WTC11 (cell line): ENCODE measurements around the gene RMI1. TPM values are rescaled to one million over a fixed set of nuclear protein-coding genes. Genes with fewer than 3 reads are reported as not detected.

ENCODE experiments used
- ATAC-seq: fragments of 200-7000 bp; cut with Tn5 transposase; 2 replicates; pipeline ENCODE4 v1.10.0; 2021; ENCODE audit warnings: mild to moderate bottlenecking, moderate library complexity
- CTCF ChIA-PET: fragments of 300-600 bp; sonication (Branson Sonifier 250); formaldehyde crosslinking; loops from one replicate; lab custom pipeline; 2021; ENCODE audit warnings: antibody characterized with exemption; lab: Charles Lee
- POLR2A ChIA-PET: fragments of 350-600 bp; sonication (Branson Sonifier 250); formaldehyde crosslinking; loops from one replicate; lab custom pipeline; 2021; ENCODE audit warnings: antibody characterized with exemption; lab: Charles Lee
- DNase-seq: peaks from one replicate; pipeline ENCODE4 v3.0.0; 2021; ENCODE audit warnings: low spot score
- H3K27ac Mint-ChIP-seq: 2 replicates; pipeline ENCODE4 v1.8.0; 2021; ENCODE audit warnings: mixed read lengths
- H3K27me3 Mint-ChIP-seq: 2 replicates; pipeline ENCODE4 v1.8.0; 2021; ENCODE audit warnings: low read depth, mild to moderate bottlenecking, moderate library complexity, mixed read lengths
- H3K36me3 Mint-ChIP-seq: 2 replicates; pipeline ENCODE4 v1.8.0; 2021; ENCODE audit warnings: mixed read lengths
- H3K4me1 Mint-ChIP-seq: 2 replicates; pipeline ENCODE4 v1.8.0; 2022; ENCODE audit warnings: mixed read lengths
- H3K4me3 Mint-ChIP-seq: 2 replicates; pipeline ENCODE4 v1.8.0; 2021; ENCODE audit warnings: mild to moderate bottlenecking, moderate library complexity, mixed read lengths
- H3K9me3 Mint-ChIP-seq: 2 replicates; pipeline ENCODE4 v1.8.0; 2021; ENCODE audit warnings: mixed read lengths
- ATF1 ChIP-seq: sonication (generic); formaldehyde crosslinking; IDR thresholded peaks from 2 replicates; pipeline ENCODE4 v1.8.1; 2023; ENCODE audit warnings: mild to moderate bottlenecking, moderate library complexity, missing genetic modification reagents
- ESRRA ChIP-seq: sonication (generic); formaldehyde crosslinking; IDR thresholded peaks from 2 replicates; pipeline ENCODE4 v1.8.1; 2022; ENCODE audit warnings: mild to moderate bottlenecking, missing genetic modification reagents, borderline replicate concordance
- ETV6 ChIP-seq: sonication (generic); formaldehyde crosslinking; IDR thresholded peaks from 2 replicates; pipeline ENCODE4 v1.8.1; 2022; ENCODE audit warnings: mild to moderate bottlenecking, missing genetic modification reagents
- FOXP1 ChIP-seq: sonication (generic); formaldehyde crosslinking; IDR thresholded peaks from 2 replicates; pipeline ENCODE4 v1.8.0; 2022; ENCODE audit warnings: missing genetic modification reagents, mild to moderate bottlenecking, moderate library complexity, borderline replicate concordance
- FOXP4 ChIP-seq: sonication (generic); formaldehyde crosslinking; IDR thresholded peaks from 2 replicates; pipeline ENCODE4 v1.8.0; 2022; ENCODE audit warnings: mild to moderate bottlenecking, missing genetic modification reagents
- GRHL2 ChIP-seq: fragments of 250-450 bp; sonication (Bioruptor Pico); IDR thresholded peaks from 2 replicates; pipeline ENCODE4 v1.8.0; 2022; ENCODE audit warnings: mild to moderate bottlenecking, moderate library complexity; ENCODE audit not compliant: insufficient replicate concordance, severe bottlenecking
- MAX ChIP-seq: sonication (generic); formaldehyde crosslinking; IDR thresholded peaks from 2 replicates; pipeline ENCODE4 v1.8.0; 2022; ENCODE audit warnings: mild to moderate bottlenecking, missing genetic modification reagents
- PRRX2 ChIP-seq: fragments of 250-450 bp; sonication (Bioruptor Pico); IDR thresholded peaks from 2 replicates; pipeline ENCODE4 v1.8.0; 2021; ENCODE audit warnings: mild to moderate bottlenecking
- RELA ChIP-seq: sonication (generic); formaldehyde crosslinking; IDR thresholded peaks from 2 replicates; pipeline ENCODE4 v1.8.1; 2022; ENCODE audit warnings: missing genetic modification reagents, mild to moderate bottlenecking, borderline replicate concordance
- RORB ChIP-seq: fragments of 250-450 bp; sonication (Bioruptor Pico); IDR thresholded peaks from 2 replicates; pipeline ENCODE4 v1.9.0; 2021; ENCODE audit warnings: mild to moderate bottlenecking
- SP1 ChIP-seq: sonication (generic); formaldehyde crosslinking; conservative IDR thresholded peaks from 2 replicates; pipeline ENCODE4 v1.8.1; 2022; ENCODE audit warnings: missing genetic modification reagents
- TCF7 ChIP-seq: sonication (generic); formaldehyde crosslinking; IDR thresholded peaks from 2 replicates; pipeline ENCODE4 v1.8.0; 2022; ENCODE audit warnings: mild to moderate bottlenecking, low read depth, missing genetic modification reagents, moderate library complexity
- USF2 ChIP-seq: sonication (generic); formaldehyde crosslinking; IDR thresholded peaks from 2 replicates; pipeline ENCODE4 v1.8.1; 2023; ENCODE audit warnings: mild to moderate bottlenecking, missing genetic modification reagents, moderate library complexity
- ZNF138 ChIP-seq: sonication (generic); formaldehyde crosslinking; conservative IDR thresholded peaks from 2 replicates; pipeline ENCODE4 v1.8.1; 2022; ENCODE audit warnings: mild to moderate bottlenecking, moderate library complexity, missing genetic modification reagents
- ZSCAN18 ChIP-seq: fragments of 250-450 bp; sonication (Bioruptor Pico); IDR thresholded peaks from 2 replicates; pipeline ENCODE4 v2.1.2; 2022; ENCODE audit warnings: mild to moderate bottlenecking, moderate library complexity
- total RNA-seq: library from RNA; stranded (reverse); gene quantifications from 3 replicates; pipeline ENCODE4 v1.2.3, GENCODE V29; 2021
- TF ChIP-seq, protein P1 (sequence below): sonication (generic); formaldehyde crosslinking; IDR thresholded peaks from 2 replicates; pipeline ENCODE4 v1.8.0; 2022; ENCODE audit warnings: mild to moderate bottlenecking, missing genetic modification reagents
- TF ChIP-seq, protein P2 (sequence below): sonication (generic); formaldehyde crosslinking; IDR thresholded peaks from 2 replicates; pipeline ENCODE4 v1.8.0; 2022; ENCODE audit warnings: mild to moderate bottlenecking, missing genetic modification reagents
- TF ChIP-seq, protein P3 (sequence below): sonication (generic); formaldehyde crosslinking; conservative IDR thresholded peaks from 2 replicates; pipeline ENCODE4 v1.8.1; 2023; ENCODE audit warnings: mild to moderate bottlenecking, low read depth, missing genetic modification reagents, moderate library complexity

Gene RMI1
- total RNA-seq, 1 experiment from 2014 or later, result 25.8 TPM

- ATAC-seq (peak; percentile 48), DNase-seq (no peak)
- no peak overlapping the region for H3K4me3 Mint-ChIP-seq
- peaks cover 19% of the 10 kb centered on the region for H3K4me1 Mint-ChIP-seq
- no peak overlapping the region for H3K27ac Mint-ChIP-seq
- H3K9me3 Mint-ChIP-seq, result no peaks in the 10 kb centered on the region
- ChIA-PET POLR2A (no interaction called here), CTCF (interaction anchor here (0.7 to 3.6 kb wide), 4 partner anchors 238 to 1397 kb away, joined by 3 to 28 read pairs (median 4); no protein-coding TSS in a partner anchor)
- no peaks in the 10 kb centered on the region for H3K27me3 Mint-ChIP-seq
- TF ChIP-seq USF2 (CRISPR knock-in tag), result peak; percentile 76
- TF ChIP-seq, protein P1, sequence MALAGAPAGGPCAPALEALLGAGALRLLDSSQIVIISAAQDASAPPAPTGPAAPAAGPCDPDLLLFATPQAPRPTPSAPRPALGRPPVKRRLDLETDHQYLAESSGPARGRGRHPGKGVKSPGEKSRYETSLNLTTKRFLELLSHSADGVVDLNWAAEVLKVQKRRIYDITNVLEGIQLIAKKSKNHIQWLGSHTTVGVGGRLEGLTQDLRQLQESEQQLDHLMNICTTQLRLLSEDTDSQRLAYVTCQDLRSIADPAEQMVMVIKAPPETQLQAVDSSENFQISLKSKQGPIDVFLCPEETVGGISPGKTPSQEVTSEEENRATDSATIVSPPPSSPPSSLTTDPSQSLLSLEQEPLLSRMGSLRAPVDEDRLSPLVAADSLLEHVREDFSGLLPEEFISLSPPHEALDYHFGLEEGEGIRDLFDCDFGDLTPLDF (CRISPR knock-in tag), result no peak
- TF ChIP-seq, protein P2, sequence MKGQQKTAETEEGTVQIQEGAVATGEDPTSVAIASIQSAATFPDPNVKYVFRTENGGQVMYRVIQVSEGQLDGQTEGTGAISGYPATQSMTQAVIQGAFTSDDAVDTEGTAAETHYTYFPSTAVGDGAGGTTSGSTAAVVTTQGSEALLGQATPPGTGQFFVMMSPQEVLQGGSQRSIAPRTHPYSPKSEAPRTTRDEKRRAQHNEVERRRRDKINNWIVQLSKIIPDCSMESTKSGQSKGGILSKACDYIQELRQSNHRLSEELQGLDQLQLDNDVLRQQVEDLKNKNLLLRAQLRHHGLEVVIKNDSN (CRISPR knock-in tag), result peak; percentile 60
- TF ChIP-seq ETV6, result no peak
- H3K36me3 Mint-ChIP-seq, result no peaks in the 10 kb centered on the region
Measured at GRCh38 chr9:83935276-83935935, 45.2 kb upstream of the RMI1 start.

GRCh38 chr9:83936523-83936922, 44.1 kb upstream of the RMI1 start:
- no peaks in the 10 kb centered on the region for H3K36me3 Mint-ChIP-seq
- no peaks in the 10 kb centered on the region for H3K9me3 Mint-ChIP-seq
- no peak for DNase-seq
- no peak overlapping the region for H3K4me3 Mint-ChIP-seq
- no peak for ATAC-seq
- POLR2A ChIA-PET, result interaction anchor here (0.6 kb wide), 1 partner anchor 41 kb away, joined by 5 read pairs; no protein-coding TSS in a partner anchor
- no peaks in the 10 kb centered on the region for H3K27me3 Mint-ChIP-seq
- CTCF ChIA-PET, result interaction anchor here (0.9 to 3.6 kb wide), 3 partner anchors 257 to 420 kb away, joined by 3 to 28 read pairs (median 3); no protein-coding TSS in a partner anchor
- peaks cover 19% of the 10 kb centered on the region for H3K4me1 Mint-ChIP-seq
- H3K27ac Mint-ChIP-seq, result no peak overlapping the region
- TF ChIP-seq RELA (no peak), ESRRA (no peak), FOXP1 (CRISPR knock-in tag) (no peak), SP1 (no peak), ZNF138 (CRISPR knock-in tag) (no peak), FOXP4 (CRISPR knock-in tag) (no peak), ZSCAN18 (no peak), RORB (no peak), ATF1 (CRISPR knock-in tag) (no peak), GRHL2 (no peak), PRRX2 (CRISPR knock-in tag) (no peak), TCF7 (CRISPR knock-in tag) (no peak), MAX (no peak)
- TF ChIP-seq, protein P3, sequence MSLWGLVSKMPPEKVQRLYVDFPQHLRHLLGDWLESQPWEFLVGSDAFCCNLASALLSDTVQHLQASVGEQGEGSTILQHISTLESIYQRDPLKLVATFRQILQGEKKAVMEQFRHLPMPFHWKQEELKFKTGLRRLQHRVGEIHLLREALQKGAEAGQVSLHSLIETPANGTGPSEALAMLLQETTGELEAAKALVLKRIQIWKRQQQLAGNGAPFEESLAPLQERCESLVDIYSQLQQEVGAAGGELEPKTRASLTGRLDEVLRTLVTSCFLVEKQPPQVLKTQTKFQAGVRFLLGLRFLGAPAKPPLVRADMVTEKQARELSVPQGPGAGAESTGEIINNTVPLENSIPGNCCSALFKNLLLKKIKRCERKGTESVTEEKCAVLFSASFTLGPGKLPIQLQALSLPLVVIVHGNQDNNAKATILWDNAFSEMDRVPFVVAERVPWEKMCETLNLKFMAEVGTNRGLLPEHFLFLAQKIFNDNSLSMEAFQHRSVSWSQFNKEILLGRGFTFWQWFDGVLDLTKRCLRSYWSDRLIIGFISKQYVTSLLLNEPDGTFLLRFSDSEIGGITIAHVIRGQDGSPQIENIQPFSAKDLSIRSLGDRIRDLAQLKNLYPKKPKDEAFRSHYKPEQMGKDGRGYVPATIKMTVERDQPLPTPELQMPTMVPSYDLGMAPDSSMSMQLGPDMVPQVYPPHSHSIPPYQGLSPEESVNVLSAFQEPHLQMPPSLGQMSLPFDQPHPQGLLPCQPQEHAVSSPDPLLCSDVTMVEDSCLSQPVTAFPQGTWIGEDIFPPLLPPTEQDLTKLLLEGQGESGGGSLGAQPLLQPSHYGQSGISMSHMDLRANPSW, result no peak
